ENCODE data around the gene LBH.
A peak's percentile ranks its signal among the peaks of the same experiment; 100 is the strongest.

Gene LBH

DNA sequence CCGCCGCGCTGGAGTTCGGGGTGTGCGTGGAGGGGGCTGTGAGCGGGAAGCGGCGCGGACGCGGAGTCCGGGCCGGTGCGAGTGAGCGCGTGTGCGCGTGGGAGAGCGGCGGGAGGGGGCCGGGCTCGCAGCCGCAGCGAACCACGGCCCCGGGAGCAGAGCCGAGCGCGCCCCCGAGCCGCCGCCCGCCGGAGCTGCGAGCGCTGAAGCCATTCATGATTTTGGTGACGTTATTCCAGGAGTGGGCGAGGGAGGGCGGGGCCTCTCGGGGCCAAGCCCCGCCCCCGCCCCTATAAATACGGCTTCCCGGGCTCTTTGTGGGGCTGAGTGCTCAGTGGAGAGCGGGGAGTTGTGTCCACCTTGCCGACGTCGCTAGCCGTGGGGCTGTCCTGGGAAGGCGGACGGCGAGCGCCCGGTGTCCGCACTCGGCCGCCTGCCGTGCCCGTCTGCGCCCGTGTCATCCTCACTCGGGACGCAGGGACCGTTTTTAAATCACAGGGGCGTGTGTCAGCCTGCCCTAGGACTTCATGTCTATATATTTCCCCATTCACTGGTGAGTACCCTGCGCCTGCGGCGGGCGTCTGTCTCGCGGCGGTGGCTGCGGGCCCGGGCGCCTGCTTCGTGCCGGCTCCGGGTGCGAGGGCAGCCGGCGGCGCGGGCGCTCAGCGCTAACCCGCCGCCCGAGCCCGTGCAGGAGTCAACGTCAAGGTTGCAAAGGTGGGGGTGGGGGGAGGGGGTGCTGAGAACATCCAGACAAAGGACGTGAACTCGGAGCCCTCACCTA, at the start of gene LBH:
TSS of gene LBH (plus strand) at position 323 of the 784 bp plus-strand sequence. CDS start at position 528, 205 bp downstream.
- peak; percentile 66 for DNase-seq

DNA sequence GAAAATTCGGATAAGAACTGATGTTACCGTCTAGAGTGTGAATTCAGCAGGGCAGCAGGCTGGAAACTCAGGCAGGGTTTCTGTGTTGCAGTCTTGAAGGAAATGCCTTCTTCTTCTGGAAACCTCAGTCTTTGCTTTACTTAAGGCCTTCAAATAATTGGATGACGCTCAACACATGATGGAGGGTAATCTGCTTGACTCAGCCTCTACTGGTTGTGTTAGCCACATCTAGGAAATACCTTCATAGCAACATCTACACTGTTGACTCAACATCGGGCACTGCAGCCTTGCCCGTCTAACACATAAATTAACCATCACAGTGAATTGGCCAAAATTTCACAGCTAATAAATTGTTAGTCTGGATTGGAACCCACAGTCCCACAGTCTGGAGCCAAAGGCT, 47.3 kb upstream of the LBH start:
- no peak for DNase-seq

DNA sequence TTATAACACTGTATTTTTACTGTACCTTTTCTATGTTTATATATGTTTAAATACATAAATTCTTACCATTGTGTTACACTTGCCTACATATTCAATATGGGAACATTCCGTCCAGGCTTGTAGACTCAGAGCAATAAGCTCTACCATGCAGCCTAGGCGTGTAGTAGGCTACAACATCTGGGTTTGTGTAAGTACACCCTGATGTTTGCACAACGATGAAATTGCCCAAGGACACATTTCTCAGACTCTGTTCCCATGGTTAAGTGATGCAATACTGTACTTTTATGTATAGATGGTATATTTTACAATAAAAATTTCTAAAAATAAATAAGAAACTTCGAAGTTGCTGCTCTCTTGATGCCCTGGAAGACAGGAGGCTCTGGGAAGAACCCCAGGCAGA, 46.2 kb upstream of the LBH start:
- DNase-seq = no peak

DNA sequence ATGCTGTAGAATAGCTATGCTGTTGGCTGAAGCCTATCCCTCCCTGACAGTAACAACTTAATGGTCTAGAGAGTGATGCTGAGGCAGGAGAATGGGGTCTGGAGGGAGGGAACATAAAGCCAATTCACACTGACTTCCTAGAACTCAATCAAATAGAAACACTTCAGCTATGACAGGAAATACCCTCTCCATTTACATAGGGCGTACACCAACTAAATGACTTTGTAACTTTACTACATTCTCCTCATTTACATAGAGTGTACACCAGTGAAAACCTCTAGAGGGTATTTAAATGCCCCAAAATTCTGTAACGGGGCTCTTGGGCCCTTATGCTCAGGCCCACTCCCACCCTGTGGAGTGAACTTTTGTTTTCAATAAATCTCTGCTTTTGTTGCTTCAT, 43.0 kb upstream of the LBH start:
- DNase-seq = no peak

DNA sequence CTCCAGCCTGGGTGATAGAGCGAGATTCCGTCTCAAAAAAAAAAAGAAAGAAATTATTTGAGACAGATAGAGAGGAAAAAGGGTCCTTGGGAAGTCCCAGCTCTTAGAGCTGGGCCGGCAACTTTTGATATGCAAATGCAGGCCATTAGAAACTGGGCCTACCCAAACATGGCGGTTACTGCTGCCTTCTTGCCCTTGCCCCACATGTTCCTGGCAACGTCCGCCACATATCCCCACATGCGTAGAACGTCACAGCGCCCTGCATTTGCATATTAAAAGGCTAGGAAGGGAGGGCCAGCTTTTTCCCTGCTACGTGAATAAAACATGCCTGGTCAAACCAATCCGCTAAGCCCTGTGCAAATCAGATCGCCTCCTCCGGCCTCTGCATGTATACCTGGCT, 40.7 kb upstream of the LBH start:
- no peak for DNase-seq

DNA sequence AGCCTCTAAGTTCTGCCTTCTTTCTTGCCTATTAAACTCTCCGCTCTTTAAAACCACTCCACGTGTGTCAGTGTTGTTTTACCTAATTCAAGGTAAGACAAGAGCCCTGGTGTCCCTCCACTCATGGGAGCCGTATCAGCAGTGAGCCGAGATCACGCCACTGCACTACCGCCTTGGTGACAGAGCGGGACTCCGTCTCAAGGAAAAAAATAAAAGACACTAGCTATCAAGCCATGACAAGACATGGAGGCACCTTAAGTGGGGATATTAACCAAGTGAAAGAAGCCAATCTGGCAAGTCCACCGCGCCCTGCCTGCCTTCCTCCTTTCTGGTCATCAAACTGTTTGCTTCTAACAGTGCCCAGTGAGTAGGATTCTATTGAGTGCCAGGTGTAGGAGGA, 40.2 kb upstream of the LBH start:
- DNase-seq = no peak

DNA sequence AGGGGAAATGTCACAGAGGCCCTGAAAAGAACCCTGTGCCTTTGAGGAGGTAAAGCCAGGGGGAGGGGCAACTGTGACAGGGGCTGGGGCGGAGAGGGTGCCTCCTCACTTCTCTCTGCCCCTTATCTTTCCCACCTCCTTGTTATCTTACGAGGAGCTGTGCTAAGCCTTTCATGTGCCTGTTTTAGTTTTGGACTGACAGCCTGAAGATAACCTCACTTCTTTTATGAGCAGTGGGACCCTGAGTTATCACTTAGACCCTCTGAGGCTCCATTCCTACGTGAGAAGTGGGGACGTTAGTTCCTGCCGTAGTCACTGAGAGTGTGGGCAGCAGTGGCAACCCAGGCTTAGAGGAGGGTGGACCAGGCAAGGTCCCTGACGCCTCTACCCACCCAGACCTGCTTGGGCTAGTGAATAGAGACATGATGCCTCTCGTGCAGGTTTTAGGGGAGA, 39.5 kb upstream of the LBH start:
- DNase-seq = no peak

DNA sequence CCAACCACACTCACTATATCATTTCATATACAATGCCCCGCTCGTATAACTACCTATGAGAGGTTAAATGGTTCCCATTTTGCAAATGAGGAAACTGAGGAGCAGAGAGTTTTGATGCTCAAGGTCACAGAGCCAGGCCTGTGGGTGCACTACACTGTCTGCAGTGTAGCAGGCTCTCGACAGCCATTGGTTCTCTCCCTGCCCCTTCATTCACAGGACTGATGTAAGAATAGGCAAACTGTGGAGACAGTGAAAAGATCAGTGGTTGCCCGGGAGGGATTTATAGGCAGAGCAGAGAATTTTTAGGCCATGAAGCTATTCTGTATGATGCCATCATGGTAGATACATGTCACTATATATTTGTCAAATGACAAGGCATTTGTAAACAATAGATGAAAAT, 39.0 kb upstream of the LBH start:
- DNase-seq = no peak

DNA sequence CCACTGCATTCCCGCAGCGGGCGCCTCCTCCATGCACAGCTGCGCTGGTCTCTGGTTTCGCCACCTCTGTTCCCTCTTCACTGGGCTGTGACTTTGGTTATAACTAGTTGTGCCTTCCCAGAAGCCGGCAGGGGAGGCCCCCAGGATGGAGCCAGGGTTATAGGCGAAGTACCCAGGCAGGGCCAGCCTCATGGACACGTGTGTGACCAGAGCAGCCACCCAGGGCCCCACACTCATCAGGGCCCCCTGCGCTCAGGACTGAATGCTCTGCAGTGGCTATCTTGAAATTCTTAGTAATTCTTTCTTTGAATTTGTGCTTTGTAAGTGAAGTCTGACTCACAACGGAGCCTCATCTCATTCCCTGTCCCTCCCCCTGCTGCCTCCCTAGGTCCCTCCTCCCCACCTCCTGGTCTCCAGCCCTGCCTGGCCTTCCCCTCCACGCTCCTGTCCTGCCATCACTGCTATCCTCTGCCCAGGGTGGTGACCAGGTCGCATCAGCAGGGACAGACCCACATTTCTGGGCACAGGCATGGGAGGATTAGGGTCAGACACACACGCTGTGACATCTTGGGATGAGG, 38.1 kb upstream of the LBH start:
- no peak for DNase-seq

DNA sequence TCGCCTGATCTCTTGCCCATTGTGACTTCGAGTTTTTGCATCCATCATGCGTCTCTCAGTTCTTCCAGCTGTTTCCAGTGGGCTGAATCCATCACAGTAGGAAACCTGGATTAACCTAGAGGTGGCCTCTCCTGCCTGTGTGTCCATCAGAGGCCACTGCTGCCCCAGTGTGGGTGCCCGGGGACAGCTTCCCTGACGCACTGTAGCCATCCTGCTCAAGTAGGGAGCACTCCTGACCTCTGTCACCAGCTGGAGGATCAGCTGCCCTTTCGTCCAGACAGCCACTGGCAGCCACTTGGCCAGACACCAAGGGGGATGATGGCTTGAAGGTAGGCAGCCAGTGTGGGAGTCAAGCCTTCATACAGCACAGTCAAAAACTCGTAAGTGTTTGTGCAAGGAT, 36.9 kb upstream of the LBH start:
- no peak for DNase-seq

DNA sequence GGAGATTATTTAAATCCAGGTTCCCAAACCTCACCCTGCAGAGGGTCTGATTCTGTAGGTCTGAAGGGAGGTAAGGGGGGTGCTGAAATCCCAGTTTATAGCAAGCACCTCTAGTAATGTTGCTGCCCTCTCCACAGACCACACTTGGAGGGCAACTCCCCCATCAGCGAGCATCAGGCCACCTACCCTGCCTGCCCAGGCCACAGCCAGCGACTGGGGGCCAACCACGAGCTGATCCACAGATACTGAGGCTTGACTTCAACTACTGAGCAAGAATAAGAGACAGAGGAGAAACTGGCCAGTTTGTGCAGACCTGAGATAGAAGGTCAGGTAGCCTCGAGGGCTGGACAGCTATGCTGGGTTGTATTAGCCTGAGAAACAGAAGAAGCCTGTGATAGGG, 36.3 kb upstream of the LBH start:
- DNase-seq = no peak

DNA sequence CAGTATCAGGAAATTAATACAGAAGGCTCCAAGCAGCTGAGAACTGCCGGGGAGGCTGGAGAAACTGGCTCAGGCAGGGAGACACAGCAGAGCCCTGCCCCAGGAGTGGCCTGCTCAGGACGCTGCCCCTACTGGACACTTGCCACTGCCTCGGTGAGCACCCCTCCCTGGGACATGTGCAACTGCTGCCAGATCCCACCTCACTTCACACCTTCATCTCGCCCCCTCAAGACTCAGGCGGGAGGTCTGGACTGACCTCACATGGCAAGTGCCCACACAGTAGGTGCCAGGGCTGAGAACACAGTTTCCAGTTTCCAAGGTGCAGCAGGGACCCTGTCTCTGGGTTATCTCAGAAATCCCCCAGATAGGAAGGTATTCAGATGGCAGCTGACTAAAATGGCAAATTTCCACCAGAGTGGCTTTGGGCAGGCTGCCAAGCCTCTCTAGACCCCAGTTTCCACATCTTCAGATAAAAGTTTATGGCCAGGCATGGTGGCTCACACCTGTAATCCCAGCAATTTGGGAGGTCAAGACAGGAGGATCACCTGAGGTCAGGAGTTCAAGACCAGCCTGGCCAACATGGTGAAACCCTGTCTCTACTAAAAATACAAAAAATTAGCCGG, 33.7 kb upstream of the LBH start:
- no peak for DNase-seq

DNA sequence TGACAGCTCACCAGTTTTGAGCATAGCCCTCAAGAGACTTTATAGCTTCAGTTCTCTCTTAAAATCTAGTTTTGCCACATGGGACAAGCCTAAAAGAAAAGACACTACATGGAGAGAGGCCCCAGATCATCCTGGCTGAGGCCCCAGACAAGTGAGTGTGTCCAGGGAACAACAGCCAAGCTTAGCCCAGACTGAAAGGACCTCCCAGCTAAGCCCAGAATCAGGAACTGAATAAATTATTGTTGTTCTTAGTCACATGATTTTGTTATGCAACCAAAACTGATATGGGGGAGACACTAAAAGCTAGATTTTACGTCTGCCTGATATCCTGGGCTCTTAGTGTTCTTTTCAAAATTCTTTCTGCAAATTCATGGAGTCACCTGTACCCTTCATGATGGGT, 29.3 kb upstream of the LBH start:
- no peak for DNase-seq

DNA sequence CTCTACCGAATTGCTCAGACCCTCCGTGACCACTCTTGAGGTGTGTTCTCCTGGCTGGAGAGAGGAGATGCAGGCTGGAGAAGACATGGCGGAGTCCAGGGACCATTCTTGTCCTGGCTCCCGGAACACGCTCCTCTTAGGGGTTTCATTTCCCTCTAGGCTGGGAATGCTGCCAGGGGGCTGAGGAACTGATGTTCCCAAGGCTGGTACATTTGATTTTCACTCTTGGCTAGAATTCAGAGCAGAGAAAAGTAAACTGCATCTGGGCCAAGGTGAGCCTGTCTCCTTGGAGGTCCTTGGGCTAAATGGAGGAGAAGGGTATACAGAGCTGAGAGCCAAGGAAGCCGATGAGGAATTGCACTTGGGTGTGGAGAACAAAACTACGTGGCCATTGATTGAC, 28.2 kb upstream of the LBH start:
- no peak for DNase-seq

DNA sequence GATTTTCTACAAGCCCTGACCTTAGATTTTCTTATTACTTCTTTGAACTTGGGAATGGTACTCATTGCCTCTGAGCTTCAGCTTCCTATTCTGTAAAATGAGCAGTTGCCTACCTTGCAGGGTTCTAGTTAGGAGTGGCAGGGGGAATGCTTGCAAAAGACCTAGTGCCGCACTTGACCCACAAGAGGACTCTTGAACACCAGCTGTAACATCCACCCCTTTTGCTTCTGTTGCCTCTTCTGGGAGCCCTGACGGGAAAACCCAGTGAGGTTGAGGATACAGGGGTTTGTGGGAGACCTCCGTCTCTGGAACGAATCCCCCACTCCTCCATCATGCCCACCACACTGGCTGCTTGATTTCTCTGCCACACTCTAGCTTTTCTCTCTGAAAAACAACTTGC, 27.1 kb upstream of the LBH start:
- no peak for DNase-seq

DNA sequence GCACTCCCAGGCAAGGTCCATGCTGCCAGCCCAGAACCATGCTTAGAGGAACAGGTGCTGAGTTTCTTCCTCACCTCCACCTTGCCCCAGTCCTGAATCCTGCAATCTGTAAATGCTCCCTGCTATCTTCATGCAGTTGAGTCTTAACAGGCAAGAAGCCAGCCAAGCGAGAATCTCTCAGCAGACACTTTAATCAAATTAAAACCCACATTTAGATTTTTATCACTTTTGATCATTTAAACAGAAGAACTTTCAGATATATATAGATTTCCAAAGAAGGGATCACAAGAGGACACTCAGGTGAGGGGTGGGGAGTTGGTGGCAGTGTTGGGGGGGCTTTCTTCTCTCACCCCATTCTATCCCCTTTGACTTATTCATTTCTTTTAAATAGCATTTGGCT, 25.9 kb upstream of the LBH start:
- no peak for DNase-seq

DNA sequence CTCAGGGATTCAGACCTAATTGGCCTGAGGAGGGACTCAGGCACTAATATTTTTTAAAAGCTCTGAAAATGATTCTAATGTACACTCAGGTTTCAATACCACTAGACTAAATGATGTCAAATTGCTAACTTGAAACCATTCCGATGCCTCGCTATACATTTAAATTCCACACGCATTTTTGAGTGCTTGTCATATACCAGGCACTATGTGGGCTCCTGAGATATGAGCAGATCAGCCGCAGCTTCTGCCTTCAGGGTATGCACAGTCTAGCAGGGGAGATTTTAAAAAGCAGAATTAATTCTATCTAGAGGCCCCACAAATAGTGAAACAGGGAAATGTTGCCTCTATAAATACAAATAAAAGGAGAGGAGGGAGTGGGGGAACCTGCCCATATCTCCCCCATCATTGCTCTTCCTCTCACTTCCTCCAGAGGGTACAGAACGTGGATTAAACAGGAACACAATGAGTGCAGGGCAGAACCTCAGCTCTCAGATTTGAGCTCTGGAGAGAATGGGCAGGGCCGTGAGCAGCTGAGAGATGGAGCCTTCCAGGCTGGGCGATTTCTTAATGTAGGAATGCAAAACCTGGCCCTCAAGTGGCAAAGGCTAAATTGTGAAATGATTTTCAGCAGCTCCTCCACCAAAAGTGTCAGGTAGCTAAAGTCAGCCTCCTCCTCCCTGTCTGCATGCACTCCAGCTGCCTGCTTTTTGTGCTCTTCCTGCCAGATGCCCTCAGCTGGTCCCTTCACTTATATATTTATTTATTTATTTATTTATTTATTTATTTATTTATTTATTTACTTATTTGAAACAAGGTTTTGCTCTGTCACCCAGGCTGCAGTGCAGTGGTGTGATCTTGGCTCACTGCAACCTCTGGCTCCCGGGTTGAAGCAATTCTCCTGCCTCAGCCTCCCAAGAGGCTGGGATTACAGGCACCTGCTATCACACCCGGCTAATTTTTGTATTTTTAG, 24.6 kb upstream of the LBH start:
- no peak for DNase-seq

DNA sequence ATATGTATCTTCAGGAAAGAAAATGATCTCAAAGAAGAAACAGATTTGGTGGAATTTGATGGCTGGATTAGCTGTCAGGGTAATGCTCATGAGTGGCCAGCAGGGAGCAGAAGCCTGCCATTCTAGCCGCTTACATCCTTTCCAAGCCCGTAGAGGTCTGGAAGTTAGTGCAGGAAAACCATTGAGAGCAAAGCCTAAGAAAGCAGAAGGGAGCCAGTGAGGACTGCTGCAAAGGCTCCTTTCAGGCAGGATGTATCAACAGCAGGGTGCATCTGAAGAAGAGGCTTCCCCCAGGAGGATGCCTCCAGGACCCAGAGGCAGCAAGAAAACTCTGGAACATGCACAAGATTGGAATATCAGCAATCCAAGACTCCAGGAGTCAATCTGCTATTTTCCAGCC, 22.9 kb upstream of the LBH start:
- DNase-seq = no peak

DNA sequence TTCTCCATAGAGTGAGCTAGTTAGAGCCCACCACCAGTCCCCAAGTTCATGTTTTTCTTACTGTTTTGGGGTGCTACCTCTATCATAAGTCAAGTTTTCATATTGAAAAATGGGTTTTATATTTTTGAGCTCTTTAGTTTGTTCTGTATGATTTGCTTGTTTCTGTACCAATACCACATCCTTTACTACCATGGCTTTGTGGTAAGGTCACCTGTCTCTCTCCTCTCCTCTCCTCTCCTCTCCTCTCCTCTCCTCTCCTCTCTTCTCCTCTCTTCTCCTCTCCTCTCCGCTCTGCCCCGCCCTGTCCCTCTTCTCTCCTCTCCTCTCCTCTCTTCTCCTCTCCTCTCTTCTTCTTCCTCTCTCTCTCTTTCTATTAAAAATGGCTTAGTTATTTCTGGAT, 22.1 kb upstream of the LBH start:
- no peak for DNase-seq

DNA sequence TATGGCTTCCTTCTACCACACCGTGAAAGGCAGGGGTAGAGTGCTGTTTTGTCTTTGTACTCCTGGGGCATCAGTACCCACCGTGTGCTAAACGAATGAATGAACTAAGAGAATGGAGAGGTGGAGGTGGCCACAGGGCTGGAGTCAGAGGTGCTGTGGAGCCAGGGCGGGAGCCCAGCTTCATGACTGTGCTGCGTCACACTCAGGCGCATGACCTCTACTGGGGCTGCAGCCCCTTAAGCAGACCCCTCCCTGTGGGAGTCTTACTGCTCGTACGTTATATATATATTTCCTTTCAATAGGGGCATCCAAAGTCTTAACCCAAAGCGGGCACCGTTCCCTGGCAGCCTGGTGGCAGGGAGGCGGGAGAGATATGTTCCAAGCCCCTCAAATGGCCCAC, 18.0 kb upstream of the LBH start:
- DNase-seq = no peak

DNA sequence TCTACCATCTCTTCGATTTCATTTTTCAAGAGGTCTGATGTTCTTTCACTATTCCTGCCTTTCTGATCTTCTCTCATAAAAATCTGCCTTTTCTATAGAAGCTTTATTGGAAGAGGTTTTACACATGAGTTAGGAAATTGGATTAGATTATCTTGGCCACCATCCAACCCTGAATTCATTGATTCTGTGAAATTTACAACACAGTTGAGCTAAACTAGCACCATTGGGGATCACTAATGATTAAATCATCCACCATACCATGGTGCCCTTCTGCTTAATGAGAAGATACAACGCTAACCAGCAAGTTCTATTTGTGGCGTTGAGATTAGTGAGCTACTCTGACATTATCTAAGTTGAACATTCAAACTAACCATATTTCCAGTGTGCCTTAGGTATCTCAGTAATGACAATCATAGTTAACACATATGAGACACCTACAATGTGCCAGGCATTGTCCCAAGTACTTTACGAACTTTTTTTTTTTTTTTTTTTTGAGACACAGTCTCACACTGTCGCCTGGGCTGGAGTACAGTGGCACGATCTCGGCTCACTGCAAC, 17.3 kb upstream of the LBH start:
- no peak for DNase-seq

DNA sequence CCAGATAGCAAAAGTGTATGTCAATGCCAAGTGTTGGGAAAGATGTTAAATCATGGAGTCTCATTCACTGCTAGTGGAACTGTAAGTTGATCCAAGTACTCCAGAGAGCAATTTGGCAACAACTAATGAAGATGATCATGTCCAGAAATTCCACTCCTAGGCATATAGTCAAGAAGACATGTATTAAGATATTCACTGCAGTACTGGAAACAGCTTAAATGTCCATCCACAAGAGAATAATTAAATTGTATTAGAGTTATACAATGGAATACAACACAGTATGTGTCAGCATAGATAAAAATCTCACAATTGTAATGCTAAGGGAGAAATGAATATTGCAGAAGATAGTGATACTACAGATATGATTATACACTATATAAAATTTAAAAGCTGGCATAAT, 15.2 kb upstream of the LBH start:
- DNase-seq = no peak
